Upper lobe of left lung (tissue), 6 donors: ENCODE results near the gene PEMT. TPM values are rescaled to one million over a fixed set of nuclear protein-coding genes. Genes with fewer than 3 reads are reported as not detected.

Experiments
- ATAC-seq, 2 donors: fragments of 200-7000 bp; cut with Tn5 transposase; one replicate each; pipeline ENCODE4 v1.9.1; 2022; ENCODE audit warnings: mild to moderate bottlenecking in 2 of 2, moderate library complexity in 2 of 2; ENCODE audit not compliant: low FRiP score in 2 of 2
- DNase-seq, 2 donors: peaks; one replicate each; pipeline ENCODE4 v3.0.0-alpha.2; 2019 to 2020
- H3K27ac ChIP-seq, 4 donors: fragments of 200-600 bp; sonication (generic); one replicate each; pipeline ENCODE4 v1.5.1; 2016 to 2019
- H3K27me3 ChIP-seq, 4 donors: fragments of 200-600 bp; sonication (generic); one replicate each; pipeline ENCODE4 v1.5.1; 2017 to 2019
- H3K36me3 ChIP-seq, 4 donors: fragments of 200-600 bp; sonication (generic); one replicate each; pipeline ENCODE4 v1.5.1; 2016 to 2019
- H3K4me1 ChIP-seq, 4 donors: fragments of 200-600 bp; sonication (generic); one replicate each; pipeline ENCODE4 v1.5.1; 2018 to 2019
- H3K4me3 ChIP-seq, 4 donors: fragments of 200-600 bp; sonication (generic); one replicate each; pipeline ENCODE4 v1.5.1; 2017 to 2019; ENCODE audit warnings: mild to moderate bottlenecking in 2 of 4, moderate library complexity in 1 of 4
- H3K9me3 ChIP-seq, 4 donors: fragments of 200-600 bp; sonication (generic); one replicate each; pipeline ENCODE4 v1.5.1; 2018 to 2019
- EP300 ChIP-seq, 4 donors: sonication (generic); formaldehyde crosslinking; IDR thresholded peaks; one replicate each; pipeline ENCODE4 v1.5.1; 2017; ENCODE audit warnings: antibody characterized with exemption in 4 of 4, control low read depth in 2 of 4
- POLR2A ChIP-seq, 4 donors: fragments of 450-650 bp; IDR thresholded peaks; one replicate each; pipeline ENCODE4 v1.5.1; 2016 to 2017; ENCODE audit warnings: antibody characterized with exemption in 4 of 4, mild to moderate bottlenecking in 2 of 4
- POLR2AphosphoS5 ChIP-seq, 2 donors: sonication (generic); formaldehyde crosslinking; IDR thresholded peaks; one replicate each; pipeline ENCODE4 v1.5.1; 2017; ENCODE audit warnings: antibody characterized with exemption in 2 of 2
- WGBS, 2 donors: methylation state at CpG; one replicate each; pipeline ENCODE4 v1.1.5; 2017 to 2018; 5-methylcytosine and 5-hydroxymethylcytosine counted together
- total RNA-seq, 6 donors: library from RNA; depleted of rRNA in 4 of 6; stranded (reverse); fragments of >200 nt in 4 of 6; gene quantifications; one replicate each; pipeline versions ENCODE4 v1.1.0 to v1.2.1, GENCODE V29; 2016 to 2021
- TF ChIP-seq, protein P1 (sequence below), 6 experiments: fragments of 450-650 bp in 4 of 6; fragments of 200-600 bp in 2 of 6; sonication (generic) in 2 of 6; IDR thresholded peaks; one replicate each; pipeline ENCODE4 v1.5.1; 2016 to 2019; ENCODE audit warnings: antibody characterized with exemption in 6 of 6
- donor health status: DM: no; HTN: no; CAD: no; lungs with moderate emphysema.
- donor health status: DM: no; HTN: yes; CAD: no; lungs with severe emphysema.

The PEMT gene
- total RNA-seq, 6 donors from 2014 or later, result 16.6 to 44.9 (median 32.2) TPM

DNA sequence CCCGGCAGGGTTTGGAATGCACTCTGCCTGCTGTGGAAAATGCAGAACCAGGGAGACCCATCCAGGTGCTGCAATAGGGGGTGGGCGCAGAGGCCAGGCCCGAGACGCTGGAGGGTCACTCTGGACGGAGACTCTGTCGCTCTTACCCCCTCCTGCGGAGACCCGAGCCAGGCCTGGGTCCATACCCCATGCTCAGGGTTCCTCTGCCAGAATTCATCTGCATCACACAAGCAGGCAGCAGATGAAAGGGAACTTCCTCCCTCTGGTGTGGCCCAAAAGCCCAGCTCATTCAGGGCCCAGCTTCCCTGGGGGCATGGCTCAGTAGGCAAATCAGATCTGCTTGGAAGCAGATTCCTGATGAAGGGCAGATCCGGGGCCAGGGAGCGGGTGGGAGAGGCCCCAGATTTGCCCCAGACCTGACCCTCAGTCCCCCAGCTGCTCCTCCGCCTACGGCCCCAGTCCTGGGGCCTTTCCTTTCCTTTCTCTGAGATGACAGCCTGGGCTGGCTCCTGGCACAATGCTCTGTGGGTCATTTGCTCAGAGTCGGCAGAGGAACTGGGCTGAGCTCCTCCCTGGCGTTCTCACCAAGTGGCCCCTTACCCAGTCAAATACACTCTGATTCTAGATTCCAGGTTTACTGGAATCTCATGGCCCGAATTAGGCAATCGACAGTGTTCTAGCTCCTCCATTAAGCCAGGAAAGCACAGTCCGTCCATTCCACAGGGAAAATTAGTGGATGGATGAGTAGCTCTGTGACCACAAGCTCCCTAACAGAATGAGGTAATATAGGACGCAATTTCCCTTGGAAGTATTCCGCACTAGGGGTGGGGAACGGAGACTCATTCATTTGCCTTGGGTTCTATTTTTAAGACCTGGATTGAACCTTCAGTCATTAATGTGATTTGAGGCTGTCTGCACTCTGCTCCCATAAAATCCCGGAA, 76.2 kb downstream of the PEMT start:
- WGBS, 2 donors, result 90 to 92% methylated on average over 20 of the region's 21 CpGs
- Histone ChIP-seq H3K27me3 (no peaks in the 10 kb centered on the region), H3K4me1 (no peaks in the 10 kb centered on the region), H3K27ac (no peak overlapping the region), H3K36me3 (no peaks in the 10 kb centered on the region), H3K4me3 (no peak overlapping the region), H3K9me3 (no peaks in the 10 kb centered on the region)
- TF ChIP-seq EP300 (IDR thresholded peaks at IDR 0.05), result no peak
- TF ChIP-seq POLR2A (IDR thresholded peaks at IDR 0.05), result no peak
- no peak for TF ChIP-seq POLR2AphosphoS5 (IDR thresholded peaks at IDR 0.05)
- TF ChIP-seq, protein P1, sequence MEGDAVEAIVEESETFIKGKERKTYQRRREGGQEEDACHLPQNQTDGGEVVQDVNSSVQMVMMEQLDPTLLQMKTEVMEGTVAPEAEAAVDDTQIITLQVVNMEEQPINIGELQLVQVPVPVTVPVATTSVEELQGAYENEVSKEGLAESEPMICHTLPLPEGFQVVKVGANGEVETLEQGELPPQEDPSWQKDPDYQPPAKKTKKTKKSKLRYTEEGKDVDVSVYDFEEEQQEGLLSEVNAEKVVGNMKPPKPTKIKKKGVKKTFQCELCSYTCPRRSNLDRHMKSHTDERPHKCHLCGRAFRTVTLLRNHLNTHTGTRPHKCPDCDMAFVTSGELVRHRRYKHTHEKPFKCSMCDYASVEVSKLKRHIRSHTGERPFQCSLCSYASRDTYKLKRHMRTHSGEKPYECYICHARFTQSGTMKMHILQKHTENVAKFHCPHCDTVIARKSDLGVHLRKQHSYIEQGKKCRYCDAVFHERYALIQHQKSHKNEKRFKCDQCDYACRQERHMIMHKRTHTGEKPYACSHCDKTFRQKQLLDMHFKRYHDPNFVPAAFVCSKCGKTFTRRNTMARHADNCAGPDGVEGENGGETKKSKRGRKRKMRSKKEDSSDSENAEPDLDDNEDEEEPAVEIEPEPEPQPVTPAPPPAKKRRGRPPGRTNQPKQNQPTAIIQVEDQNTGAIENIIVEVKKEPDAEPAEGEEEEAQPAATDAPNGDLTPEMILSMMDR (IDR thresholded peaks at IDR 0.05), result no peak
- DNase-seq (no peak), ATAC-seq (peak in 1 of 2 donors; percentile 81)

DNA sequence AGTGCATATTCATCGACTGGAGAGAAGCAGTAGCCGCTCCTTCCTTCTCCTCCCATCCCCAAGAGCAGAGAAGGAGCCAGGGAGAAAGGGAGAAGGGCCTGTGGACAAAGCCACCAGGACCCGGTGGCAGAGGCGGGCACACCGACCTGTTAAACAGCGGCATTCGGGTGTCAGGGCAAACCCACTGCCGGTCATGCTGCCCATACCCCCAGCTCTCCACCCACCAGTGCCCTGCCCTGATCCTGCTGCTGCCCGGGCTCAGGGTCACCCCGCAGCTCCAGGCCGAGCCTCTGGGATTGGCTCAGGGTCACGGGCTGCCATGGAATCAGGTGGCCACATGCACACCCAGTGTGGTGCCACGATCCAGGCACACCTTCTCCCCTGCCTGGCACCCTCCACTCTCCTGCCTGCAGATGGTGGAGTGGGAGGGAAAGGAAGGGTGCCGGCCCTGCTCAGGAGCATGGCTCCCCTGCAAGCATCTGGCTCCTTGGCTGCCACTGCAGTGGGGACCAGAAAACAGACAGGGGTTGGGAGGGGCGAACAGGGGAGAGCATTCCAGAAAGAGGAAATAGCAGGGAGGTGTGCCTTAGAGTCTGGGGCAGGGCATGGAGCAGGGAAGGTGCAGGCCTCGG, 77.0 kb downstream of the PEMT start:
- WGBS, 2 donors, result 92 to 95% methylated on average over 6 to 16 of the region's 16 CpGs
- no peaks in the 10 kb centered on the region for H3K9me3 ChIP-seq
- no peaks in the 10 kb centered on the region for H3K4me1 ChIP-seq
- H3K4me3 ChIP-seq, result no peak overlapping the region
- no peaks in the 10 kb centered on the region for H3K27me3 ChIP-seq
- TF ChIP-seq, protein P1 (IDR thresholded peaks at IDR 0.05), result no peak
- no peak for TF ChIP-seq POLR2AphosphoS5 (IDR thresholded peaks at IDR 0.05)
- TF ChIP-seq POLR2A (IDR thresholded peaks at IDR 0.05), result no peak
- no peak for TF ChIP-seq EP300 (IDR thresholded peaks at IDR 0.05)
- H3K36me3 ChIP-seq, result no peaks in the 10 kb centered on the region
- DNase-seq, result no peak
- no peak overlapping the region for H3K27ac ChIP-seq
- ATAC-seq, result no peak

DNA sequence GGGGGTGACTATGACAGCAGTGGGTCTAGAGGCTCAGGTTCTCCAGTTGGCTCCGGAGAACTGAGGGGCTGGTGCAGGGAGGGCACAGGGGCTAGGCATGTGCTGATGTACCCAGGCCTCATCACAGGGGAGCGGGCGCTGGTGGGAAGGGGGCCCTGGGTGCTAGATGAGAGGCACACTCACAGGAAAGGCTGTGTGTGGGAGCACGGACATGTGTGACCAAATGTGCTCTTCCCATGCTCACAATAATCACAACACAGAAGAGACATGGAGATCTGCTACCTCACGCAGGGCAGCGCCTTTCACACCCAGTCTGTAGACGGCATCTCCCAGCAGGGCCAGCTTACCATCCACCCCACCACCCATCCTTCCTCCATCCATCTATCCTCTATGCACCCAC, 77.9 kb downstream of the PEMT start:
- H3K9me3 ChIP-seq, result no peaks in the 10 kb centered on the region
- DNase-seq (no peak), ATAC-seq (no peak)
- H3K4me1 ChIP-seq, result no peaks in the 10 kb centered on the region
- no peak overlapping the region for H3K27ac ChIP-seq
- H3K4me3 ChIP-seq, result no peak overlapping the region
- H3K36me3 ChIP-seq, result no peaks in the 10 kb centered on the region
- H3K27me3 ChIP-seq, result no peaks in the 10 kb centered on the region
- TF ChIP-seq POLR2AphosphoS5 (IDR thresholded peaks at IDR 0.05), result no peak
- no peak for TF ChIP-seq EP300 (IDR thresholded peaks at IDR 0.05)
- TF ChIP-seq, protein P1 (IDR thresholded peaks at IDR 0.05), result no peak
- no peak for TF ChIP-seq POLR2A (IDR thresholded peaks at IDR 0.05)
- 92 to 94% methylated on average over 7 of the region's 7 CpGs for WGBS, 2 donors

DNA sequence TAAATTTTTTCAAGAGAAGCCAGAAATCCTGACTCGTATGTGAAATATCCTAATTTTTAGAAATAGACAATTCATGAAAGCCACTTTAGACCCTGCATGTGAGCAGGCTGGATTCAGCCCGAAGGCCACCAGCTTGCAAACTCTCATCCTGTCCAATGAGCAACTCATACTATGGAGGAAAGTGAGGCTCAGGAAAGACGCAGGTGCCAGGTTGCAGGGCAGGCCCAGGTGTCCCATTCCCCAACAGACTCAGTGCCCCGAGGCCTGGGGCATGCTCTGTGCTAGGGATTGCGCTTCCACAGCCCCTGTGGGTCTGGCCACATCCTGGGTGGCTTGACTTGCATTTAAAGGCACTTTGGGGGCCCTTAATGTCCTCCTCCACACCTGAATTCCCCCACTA, 78.6 kb downstream of the PEMT start:
- no peak for TF ChIP-seq POLR2AphosphoS5 (IDR thresholded peaks at IDR 0.05)
- no peaks in the 10 kb centered on the region for H3K9me3 ChIP-seq
- WGBS, 2 donors, result 91 to 94% methylated on average over 5 of the region's 5 CpGs
- no peaks in the 10 kb centered on the region for H3K4me1 ChIP-seq
- no peaks in the 10 kb centered on the region for H3K36me3 ChIP-seq
- ATAC-seq (no peak), DNase-seq (no peak)
- H3K27ac ChIP-seq, result no peak overlapping the region
- H3K27me3 ChIP-seq, result no peaks in the 10 kb centered on the region
- no peak overlapping the region for H3K4me3 ChIP-seq
